ENCODE measurements around the gene SRSF4.

Gene SRSF4

GRCh38 chr1:29125788-29126187, 55.9 kb downstream of the SRSF4 start:
- H3K4me1 ChIP-seq (ENCODE audit: insufficient read depth, low read length, severe bottlenecking) = peaks cover 13% of the 10 kb centered on the region
- H3K27me3 ChIP-seq (ENCODE audit: insufficient read depth, low read length) = peaks cover 7% of the 10 kb centered on the region
- no peak overlapping the region for H3K4me2 ChIP-seq (ENCODE audit: low read length)
- no peaks in the 10 kb centered on the region for H3K79me2 ChIP-seq (ENCODE audit: insufficient read depth, low read length)
- no peaks in the 10 kb centered on the region for H4K20me1 ChIP-seq (ENCODE audit: insufficient read depth, low read length)
- no peaks in the 10 kb centered on the region for H3K9me3 ChIP-seq (ENCODE audit: low read length)
- no peaks in the 10 kb centered on the region for H3K36me3 ChIP-seq (ENCODE audit: insufficient read depth, low read length)
- H3K27ac ChIP-seq (ENCODE audit: low read depth, low read length, poor library complexity, severe bottlenecking) = no peak overlapping the region
- no peaks in the 10 kb centered on the region for H3F3A ChIP-seq (ENCODE audit: insufficient read depth, low read length)
- no peak overlapping the region for H2AFZ ChIP-seq (ENCODE audit: low read length)
- H3K9me2 ChIP-seq (ENCODE audit: low read depth, low read length) = no peaks in the 10 kb centered on the region
- H3K9ac ChIP-seq (ENCODE audit: low read length) = no peak overlapping the region
- TF ChIP-seq EZH2 (IDR thresholded peaks at IDR 0.05; ENCODE audit: borderline replicate concordance, low read length) = no peak
- TF ChIP-seq, protein P1, sequence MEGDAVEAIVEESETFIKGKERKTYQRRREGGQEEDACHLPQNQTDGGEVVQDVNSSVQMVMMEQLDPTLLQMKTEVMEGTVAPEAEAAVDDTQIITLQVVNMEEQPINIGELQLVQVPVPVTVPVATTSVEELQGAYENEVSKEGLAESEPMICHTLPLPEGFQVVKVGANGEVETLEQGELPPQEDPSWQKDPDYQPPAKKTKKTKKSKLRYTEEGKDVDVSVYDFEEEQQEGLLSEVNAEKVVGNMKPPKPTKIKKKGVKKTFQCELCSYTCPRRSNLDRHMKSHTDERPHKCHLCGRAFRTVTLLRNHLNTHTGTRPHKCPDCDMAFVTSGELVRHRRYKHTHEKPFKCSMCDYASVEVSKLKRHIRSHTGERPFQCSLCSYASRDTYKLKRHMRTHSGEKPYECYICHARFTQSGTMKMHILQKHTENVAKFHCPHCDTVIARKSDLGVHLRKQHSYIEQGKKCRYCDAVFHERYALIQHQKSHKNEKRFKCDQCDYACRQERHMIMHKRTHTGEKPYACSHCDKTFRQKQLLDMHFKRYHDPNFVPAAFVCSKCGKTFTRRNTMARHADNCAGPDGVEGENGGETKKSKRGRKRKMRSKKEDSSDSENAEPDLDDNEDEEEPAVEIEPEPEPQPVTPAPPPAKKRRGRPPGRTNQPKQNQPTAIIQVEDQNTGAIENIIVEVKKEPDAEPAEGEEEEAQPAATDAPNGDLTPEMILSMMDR (IDR thresholded peaks at IDR 0.05; ENCODE audit: low read length) = no peak
- H3K4me3 ChIP-seq (ENCODE audit: low read depth, low read length, poor library complexity, severe bottlenecking) = no peak overlapping the region

- Histone ChIP-seq H3F3A (ENCODE audit: insufficient read depth, low read length) (no peaks in the 10 kb centered on the region), H3K4me1 (ENCODE audit: insufficient read depth, low read length, severe bottlenecking) (peaks cover 13% of the 10 kb centered on the region), H3K9me3 (ENCODE audit: low read length) (no peaks in the 10 kb centered on the region), H3K27ac (ENCODE audit: low read depth, low read length, poor library complexity, severe bottlenecking) (no peak overlapping the region), H4K20me1 (ENCODE audit: insufficient read depth, low read length) (no peaks in the 10 kb centered on the region), H3K9ac (ENCODE audit: low read length) (peak overlapping the region; percentile 43; the same call in 1 of the 2 replicates), H2AFZ (ENCODE audit: low read length) (no peak overlapping the region), H3K4me2 (ENCODE audit: low read length) (peak overlapping the region; percentile 96), H3K9me2 (ENCODE audit: low read depth, low read length) (no peaks in the 10 kb centered on the region), H3K79me2 (ENCODE audit: insufficient read depth, low read length) (no peaks in the 10 kb centered on the region), H3K4me3 (ENCODE audit: low read depth, low read length, poor library complexity, severe bottlenecking) (peak overlapping the region; percentile 63), H3K36me3 (ENCODE audit: insufficient read depth, low read length) (no peaks in the 10 kb centered on the region), H3K27me3 (ENCODE audit: insufficient read depth, low read length) (peaks cover 7% of the 10 kb centered on the region)
- TF ChIP-seq, protein P1 (IDR thresholded peaks at IDR 0.05; ENCODE audit: low read length) = no peak
- TF ChIP-seq EZH2 (IDR thresholded peaks at IDR 0.05; ENCODE audit: borderline replicate concordance, low read length) = no peak
These were observed 56.5 kb downstream of the SRSF4 start for GRCh38 chr1:29125237-29125641.

DNA sequence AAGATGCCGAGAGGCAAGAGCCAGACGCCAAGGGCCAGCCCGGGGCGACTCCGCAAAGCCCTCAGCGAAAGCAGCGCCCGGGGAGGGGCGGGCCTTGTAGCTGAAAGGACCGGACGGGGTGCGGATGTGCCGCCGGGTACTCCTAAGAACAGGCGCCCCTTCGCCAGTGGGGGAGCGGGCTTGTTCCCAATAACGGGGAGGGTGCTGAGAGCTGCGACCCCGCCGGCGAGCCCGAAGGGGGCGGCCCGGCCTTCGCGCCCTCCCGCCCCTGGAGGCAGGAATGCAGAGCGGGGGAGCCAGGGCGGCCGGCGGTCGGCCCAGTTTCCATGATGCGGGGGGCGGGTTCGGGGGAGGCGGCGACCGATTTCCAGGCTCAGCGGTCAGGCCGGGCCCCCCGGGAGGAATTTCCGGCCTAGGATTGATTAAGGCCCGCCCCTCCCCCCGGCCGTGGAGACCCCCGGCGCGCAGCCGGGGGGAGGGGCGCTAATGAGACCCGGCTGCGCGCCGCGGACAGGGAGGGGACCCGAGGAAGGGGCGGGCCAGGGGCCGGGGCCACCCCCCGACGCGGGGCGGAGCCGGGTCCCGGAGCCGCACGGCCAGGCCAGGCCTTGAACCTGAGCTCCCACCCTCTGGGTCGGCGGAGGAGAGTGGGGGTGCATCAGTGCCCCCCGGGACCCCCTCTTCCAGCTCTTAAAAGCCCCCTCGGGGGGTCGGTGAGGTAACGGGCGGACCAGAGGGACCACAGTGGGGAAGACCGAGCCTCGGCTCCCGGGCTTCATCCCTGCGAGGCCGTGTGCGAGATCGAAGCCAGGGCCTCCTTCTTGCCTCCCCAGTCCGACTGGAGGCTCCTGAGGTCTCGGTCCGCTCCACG, 57.1 kb downstream of the SRSF4 start:
- peaks cover 13% of the 10 kb centered on the region for H3K4me1 ChIP-seq (ENCODE audit: insufficient read depth, low read length, severe bottlenecking)
- H3K4me3 ChIP-seq (ENCODE audit: low read depth, low read length, poor library complexity, severe bottlenecking) = peak overlapping the region; percentile 63
- H3K27me3 ChIP-seq (ENCODE audit: insufficient read depth, low read length) = peaks cover 7% of the 10 kb centered on the region
- no peaks in the 10 kb centered on the region for H3K9me3 ChIP-seq (ENCODE audit: low read length)
- H4K20me1 ChIP-seq (ENCODE audit: insufficient read depth, low read length) = no peaks in the 10 kb centered on the region
- peak overlapping the region; percentile 43 for H3K9ac ChIP-seq (ENCODE audit: low read length)
- H3K27ac ChIP-seq (ENCODE audit: low read depth, low read length, poor library complexity, severe bottlenecking) = no peak overlapping the region
- H3K9me2 ChIP-seq (ENCODE audit: low read depth, low read length) = no peaks in the 10 kb centered on the region
- H2AFZ ChIP-seq (ENCODE audit: low read length) = no peak overlapping the region
- no peaks in the 10 kb centered on the region for H3K79me2 ChIP-seq (ENCODE audit: insufficient read depth, low read length)
- no peaks in the 10 kb centered on the region for H3F3A ChIP-seq (ENCODE audit: insufficient read depth, low read length)
- H3K4me2 ChIP-seq (ENCODE audit: low read length) = peak overlapping the region; percentile 96
- no peaks in the 10 kb centered on the region for H3K36me3 ChIP-seq (ENCODE audit: insufficient read depth, low read length)
- no peak for TF ChIP-seq EZH2 (IDR thresholded peaks at IDR 0.05; ENCODE audit: borderline replicate concordance, low read length)
- TF ChIP-seq, protein P1 (IDR thresholded peaks at IDR 0.05; ENCODE audit: low read length) = no peak
